Activated B cell treated with CpG ODN at 0.5 μM for 24 hours (primary cell): ENCODE data around the gene HSH2D. TPM values are rescaled to one million over a fixed set of nuclear protein-coding genes. Genes with fewer than 3 reads are reported as not detected.
"Not testable (repeated sequence)": the region's sequence is repeated elsewhere in the genome, so short reads cannot be mapped to it uniquely, and the experiment has no call there.

Experiments
- ATAC-seq: fragments of 200-7000 bp; cut with Tn5 transposase; one replicate; pipeline ENCODE4 v1.10.0; 2021; ENCODE audit warnings: low read depth, mild to moderate bottlenecking, moderate library complexity
- CTCF ChIA-PET: fragments of 350-600 bp; sonication (Branson Sonifier 250); formaldehyde crosslinking; loops from one replicate; lab custom pipeline; 2021; ENCODE audit warnings: antibody characterized with exemption; lab: Charles Lee
- POLR2A ChIA-PET: fragments of 350-600 bp; sonication (Branson Sonifier 250); formaldehyde crosslinking; loops from one replicate; lab custom pipeline; 2021; ENCODE audit warnings: antibody characterized with exemption; lab: Charles Lee
- DNase-seq: peaks from one replicate; pipeline ENCODE4 v3.0.0; 2022
- H3K27ac Mint-ChIP-seq: one replicate; pipeline ENCODE4 v1.8.0; 2020; ENCODE audit warnings: mixed read lengths
- H3K27me3 Mint-ChIP-seq: one replicate; pipeline ENCODE4 v1.8.0; 2021; ENCODE audit warnings: mixed read lengths
- H3K36me3 Mint-ChIP-seq: one replicate; pipeline ENCODE4 v1.8.0; 2021; ENCODE audit warnings: low read depth, mixed read lengths
- H3K4me1 Mint-ChIP-seq: one replicate; pipeline ENCODE4 v1.8.0; 2021; ENCODE audit warnings: mixed read lengths
- H3K4me3 Mint-ChIP-seq: one replicate; pipeline ENCODE4 v1.8.0; 2020; ENCODE audit warnings: mild to moderate bottlenecking, mixed read lengths
- H3K9me3 Mint-ChIP-seq: one replicate; pipeline ENCODE4 v1.8.0; 2020; ENCODE audit warnings: mixed read lengths
- CTCF ChIP-seq: fragments of 200-600 bp; IDR thresholded peaks from one replicate; pipeline ENCODE4 v1.8.0; 2022; ENCODE audit warnings: antibody characterized with exemption, mild to moderate bottlenecking
- intact Hi-C: fragments of 100-400 bp; cut with micrococcal nuclease; formaldehyde crosslinking; loops from one replicate; pipeline ENCODE4 v1.15.1; 2024
- total RNA-seq: library from RNA; stranded (reverse); gene quantifications from 2 replicates; pipeline ENCODE4 v1.2.3, GENCODE V29; 2022

The HSH2D gene
- total RNA-seq, 1 donor from 2014 or later = 191 TPM

GRCh38 chr19:16118489-16119033 is 24.9 kb upstream of the HSH2D start:
- DNase-seq (peak; percentile 76), ATAC-seq (peak; percentile 87)
- ChIA-PET CTCF (interaction anchor here (0.8 to 2.8 kb wide), 12 partner anchors 15 to 298 kb away, joined by 3 to 18 read pairs (median 6); partner anchors contain the start of genes FAM32A and HSH2D), POLR2A (interaction anchor here (0.6 to 9.7 kb wide), 23 partner anchors 8 to 483 kb away, joined by 3 to 338 read pairs (median 6); partner anchors contain the start of genes CIB3, FAM32A, HSH2D and TPM4)
- TF ChIP-seq CTCF = no peak
- Mint-ChIP-seq H3K27me3 (no peaks in the 10 kb centered on the region), H3K4me3 (peak overlapping the region; percentile 73), H3K27ac (peak overlapping the region; percentile 98), H3K36me3 (peaks cover 75% of the 10 kb centered on the region), H3K9me3 (no peaks in the 10 kb centered on the region), H3K4me1 (peaks cover 80% of the 10 kb centered on the region)
- intact Hi-C loops = loop anchor here (1.0 to 10.0 kb wide), 8 partner anchors 25 to 468 kb away; partner anchors contain the start of genes HSH2D and KLF2

- intact Hi-C loops = loop anchor here (2.0 to 10.0 kb wide), 4 partner anchors 206 to 468 kb away; partner anchors contain the start of gene KLF2
- H3K27ac Mint-ChIP-seq = peak overlapping the region; percentile 98
- ATAC-seq = peak; percentile 18
- peaks cover 78% of the 10 kb centered on the region for H3K4me1 Mint-ChIP-seq
- not testable (repeated sequence) for H3K27me3 Mint-ChIP-seq, H3K9me3 Mint-ChIP-seq, DNase-seq
- peaks cover 78% of the 10 kb centered on the region for H3K36me3 Mint-ChIP-seq
- CTCF ChIA-PET = interaction anchor here (1.1 to 2.8 kb wide), 6 partner anchors 14 to 66 kb away, joined by 3 to 18 read pairs (median 9); partner anchors contain the start of genes FAM32A and HSH2D
- POLR2A ChIA-PET = interaction anchor here (0.6 to 9.7 kb wide), 9 partner anchors 8 to 490 kb away, joined by 3 to 338 read pairs (median 9); partner anchors contain the start of genes FAM32A, HSH2D and TPM4
- peak overlapping the region; percentile 73 for H3K4me3 Mint-ChIP-seq
These were observed 24.2 kb upstream of the HSH2D start for GRCh38 chr19:16119075-16119857.

DNA sequence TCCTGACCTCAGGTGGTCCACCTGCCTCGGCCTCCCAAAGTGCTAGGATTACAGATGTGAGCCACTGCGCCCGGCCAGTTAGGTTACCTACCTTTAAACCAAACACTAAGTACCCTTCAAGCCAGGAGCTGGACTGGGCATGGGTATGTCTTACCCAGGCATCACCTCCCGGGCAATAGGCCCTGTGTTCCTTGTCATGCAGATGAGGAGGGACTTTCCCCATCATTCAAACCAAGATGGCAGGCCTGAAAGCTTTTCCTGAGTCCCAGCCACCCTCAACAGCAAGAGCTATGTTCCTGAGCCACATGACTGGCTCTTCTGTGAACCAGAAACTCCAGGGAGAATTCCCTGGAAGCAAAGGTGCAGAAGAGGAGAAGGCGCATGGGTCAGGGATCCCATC is 22.3 kb upstream of the HSH2D start:
- Mint-ChIP-seq H3K27me3 (no peaks in the 10 kb centered on the region), H3K4me1 (peaks cover 61% of the 10 kb centered on the region), H3K27ac (peak overlapping the region; percentile 98), H3K36me3 (peaks cover 80% of the 10 kb centered on the region), H3K9me3 (no peaks in the 10 kb centered on the region), H3K4me3 (no peak overlapping the region)
- ATAC-seq = no peak
- DNase-seq = no peak
- ChIA-PET CTCF (interaction anchor here (1.5 kb wide), 1 partner anchor 80 kb away, joined by 3 read pairs; no protein-coding TSS in a partner anchor), POLR2A (interaction anchor here (0.8 to 9.7 kb wide), 4 partner anchors 9 to 45 kb away, joined by 3 to 338 read pairs (median 62); partner anchors contain the start of genes HSH2D, RAB8A and TPM4)
- intact Hi-C loops = no loop called here
- TF ChIP-seq CTCF = no peak

- no peak for ATAC-seq
- Mint-ChIP-seq H3K27ac (peak overlapping the region; percentile 98), H3K4me3 (no peak overlapping the region), H3K9me3 (no peaks in the 10 kb centered on the region), H3K27me3 (no peaks in the 10 kb centered on the region), H3K36me3 (peaks cover 86% of the 10 kb centered on the region), H3K4me1 (peaks cover 53% of the 10 kb centered on the region)
- ChIA-PET CTCF (interaction anchor here (1.5 kb wide), 1 partner anchor 81 kb away, joined by 3 read pairs; no protein-coding TSS in a partner anchor), POLR2A (interaction anchor here (0.6 to 9.7 kb wide), 2 partner anchors 24 to 54 kb away, joined by 4 to 338 read pairs; partner anchors contain the start of gene HSH2D)
- no peak for DNase-seq
- intact Hi-C loops = no loop called here
- no peak for TF ChIP-seq CTCF
These were observed 21.5 kb upstream of the HSH2D start for GRCh38 chr19:16121967-16122366.

DNA sequence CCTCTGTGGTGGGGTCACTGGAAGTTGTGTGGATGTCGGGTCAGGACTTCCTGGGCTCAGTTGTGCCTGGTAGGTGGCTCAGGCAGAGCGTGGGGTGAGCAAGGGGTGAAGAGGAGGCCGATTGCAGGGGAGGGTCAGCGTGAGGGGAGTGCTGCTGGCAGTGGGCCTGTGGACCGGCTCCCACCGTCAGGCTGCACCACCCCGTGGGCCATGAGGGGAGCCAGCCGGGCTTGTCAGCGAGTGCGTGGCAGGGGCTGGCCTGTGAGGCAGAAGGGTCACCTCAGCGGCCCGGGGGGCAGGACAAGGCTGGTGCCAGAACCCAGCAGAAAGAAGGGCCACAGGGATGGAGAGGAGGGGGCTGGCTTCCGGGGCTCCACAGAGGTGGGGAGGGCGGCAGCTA is 18.5 kb upstream of the HSH2D start:
- ChIA-PET POLR2A (interaction anchor here (1.7 kb wide), 1 partner anchor 10 kb away, joined by 5 read pairs; no protein-coding TSS in a partner anchor), CTCF (no interaction called here)
- H3K9me3 Mint-ChIP-seq = no peaks in the 10 kb centered on the region
- peaks cover 23% of the 10 kb centered on the region for H3K4me1 Mint-ChIP-seq
- ATAC-seq (no peak), DNase-seq (no peak)
- intact Hi-C loops = no loop called here
- H3K27me3 Mint-ChIP-seq = no peaks in the 10 kb centered on the region
- TF ChIP-seq CTCF = no peak
- H3K36me3 Mint-ChIP-seq = peaks cover 89% of the 10 kb centered on the region
- no peak overlapping the region for H3K4me3 Mint-ChIP-seq
- no peak overlapping the region for H3K27ac Mint-ChIP-seq
